RKO (cell line): Measurements from ENCODE around the gene SPOCK1.

Source experiments
- DNase-seq: peaks from one replicate; pipeline ENCODE4 v3.0.0-alpha.2; 2016; ENCODE audit warnings: low spot score

SPOCK1 gene

GRCh38 chr5:137325721-137326120, 173.4 kb downstream of the SPOCK1 start:
- no peak for DNase-seq

- DNase-seq, result peak; percentile 48
Observed at GRCh38 chr5:137320056-137321045, 178.8 kb downstream of the SPOCK1 start.

- DNase-seq, result no peak
Observed at GRCh38 chr5:137318027-137318426, 181.1 kb downstream of the SPOCK1 start.

GRCh38 chr5:137316346-137316736, 182.8 kb downstream of the SPOCK1 start:
- no peak for DNase-seq

GRCh38 chr5:137315534-137316345, 183.4 kb downstream of the SPOCK1 start:
- no peak for DNase-seq

- DNase-seq, result no peak
Observed at GRCh38 chr5:137315109-137315508, 184.0 kb downstream of the SPOCK1 start.

GRCh38 chr5:137313526-137314175, 185.5 kb downstream of the SPOCK1 start:
- no peak for DNase-seq

GRCh38 chr5:137312011-137312410, 187.1 kb downstream of the SPOCK1 start:
- no peak for DNase-seq

GRCh38 chr5:137310051-137310730, 188.9 kb downstream of the SPOCK1 start:
- DNase-seq, result peak; percentile 41

GRCh38 chr5:137309290-137309689, 189.8 kb downstream of the SPOCK1 start:
- no peak for DNase-seq

- no peak for DNase-seq
Observed at GRCh38 chr5:137308311-137308710, 190.8 kb downstream of the SPOCK1 start.

- no peak for DNase-seq
Observed at GRCh38 chr5:137306903-137307302, 192.2 kb downstream of the SPOCK1 start.

- DNase-seq, result no peak
Observed at GRCh38 chr5:137305971-137306602, 193.0 kb downstream of the SPOCK1 start.

GRCh38 chr5:137304226-137304874, 194.8 kb downstream of the SPOCK1 start:
- no peak for DNase-seq

GRCh38 chr5:137303509-137303908, 195.6 kb downstream of the SPOCK1 start:
- DNase-seq, result no peak

GRCh38 chr5:137300411-137301240, 198.5 kb downstream of the SPOCK1 start:
- no peak for DNase-seq

GRCh38 chr5:137296213-137296781, 202.8 kb downstream of the SPOCK1 start:
- DNase-seq, result no peak

GRCh38 chr5:137294604-137295003, 204.5 kb downstream of the SPOCK1 start:
- DNase-seq, result no peak

- no peak for DNase-seq
Observed at GRCh38 chr5:137292461-137293027, 206.6 kb downstream of the SPOCK1 start.
